Left hindlimb (tissue), 1 donor: Measurements from ENCODE around the gene FKBP1A.
"Not testable (repeated sequence)": the region's sequence is repeated elsewhere in the genome, so short reads cannot be mapped to it uniquely, and the experiment has no call there.

Experiments used
- DNase-seq: peaks from one replicate; pipeline ENCODE4 v3.0.0-alpha.2; 2018

The FKBP1A gene

DNA sequence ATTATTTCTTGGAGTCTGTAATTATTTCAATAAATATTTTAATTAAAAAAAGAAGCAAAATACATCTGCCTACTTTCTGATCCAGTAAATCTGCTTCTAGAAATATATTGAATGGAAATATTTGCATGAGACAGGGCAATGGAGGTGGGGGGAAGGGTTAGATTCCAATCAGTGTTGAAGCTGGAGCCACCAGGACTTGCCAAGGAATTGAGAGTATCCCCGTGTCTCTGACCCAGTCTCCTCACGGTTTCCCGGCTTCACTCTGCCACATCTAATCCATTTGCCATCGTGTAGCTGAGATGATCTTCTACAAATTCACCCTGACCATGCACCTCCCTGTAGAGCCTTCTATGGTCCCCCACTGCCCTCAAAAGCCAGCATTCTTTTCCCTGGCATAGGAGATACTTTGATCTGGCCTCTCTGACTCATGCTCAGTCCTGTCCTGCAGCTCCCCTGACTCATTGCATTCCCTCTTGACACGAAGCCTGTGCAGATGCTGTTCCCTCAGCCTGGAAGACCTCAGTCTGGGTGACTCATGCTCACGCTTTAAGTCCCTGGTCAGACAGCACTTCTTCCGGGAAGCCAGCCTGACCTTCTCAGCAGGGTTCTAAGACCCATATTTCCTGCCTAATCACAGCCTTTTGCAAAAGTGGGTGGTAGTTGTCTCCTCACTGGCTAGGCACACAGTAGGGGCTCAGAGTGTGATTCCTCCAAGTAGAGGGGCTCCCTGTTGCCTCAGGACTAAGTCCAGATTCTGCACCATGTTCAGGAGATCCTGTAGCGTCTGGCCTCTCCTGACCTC lies 23.0 kb upstream of the FKBP1A start:
- DNase-seq = no peak

DNA sequence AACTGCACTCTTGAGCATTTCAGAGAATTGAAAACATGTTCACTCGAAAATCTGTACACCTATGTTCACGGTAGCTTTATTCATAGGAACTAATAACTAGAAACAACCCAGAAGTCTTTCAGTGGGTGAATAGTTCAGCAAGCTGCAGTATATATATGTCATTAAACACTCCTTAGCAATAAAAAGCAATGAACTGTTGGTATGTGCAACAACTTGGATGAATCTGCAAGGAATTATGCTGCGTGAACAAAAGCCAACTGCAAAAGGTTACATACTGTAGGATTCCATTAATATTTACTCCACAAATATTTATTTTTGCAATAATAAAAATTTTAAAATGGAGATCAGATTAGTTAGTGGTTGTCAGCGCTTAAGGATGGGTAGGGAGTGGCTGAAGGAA lies 22.1 kb upstream of the FKBP1A start:
- DNase-seq = no peak

DNA sequence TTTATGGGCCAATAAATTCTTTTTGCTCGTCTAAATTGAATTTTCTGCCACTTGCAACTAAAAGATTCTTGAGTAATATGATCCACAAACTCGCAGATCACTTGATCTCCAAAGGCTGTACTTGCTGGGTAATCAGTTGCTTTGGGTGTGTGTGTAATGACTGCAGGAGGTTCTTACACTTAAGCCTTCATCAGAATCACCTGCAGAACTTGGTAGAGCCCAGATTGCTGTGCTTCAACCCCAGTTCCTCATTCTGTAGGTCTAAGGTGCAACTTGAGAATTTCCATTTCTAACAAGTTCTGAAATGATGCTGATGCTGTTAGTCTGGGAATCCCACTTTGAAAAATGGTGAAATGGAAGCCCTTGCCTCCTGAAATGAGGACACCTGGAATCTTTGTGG lies 12.9 kb upstream of the FKBP1A start:
- no peak for DNase-seq

DNA sequence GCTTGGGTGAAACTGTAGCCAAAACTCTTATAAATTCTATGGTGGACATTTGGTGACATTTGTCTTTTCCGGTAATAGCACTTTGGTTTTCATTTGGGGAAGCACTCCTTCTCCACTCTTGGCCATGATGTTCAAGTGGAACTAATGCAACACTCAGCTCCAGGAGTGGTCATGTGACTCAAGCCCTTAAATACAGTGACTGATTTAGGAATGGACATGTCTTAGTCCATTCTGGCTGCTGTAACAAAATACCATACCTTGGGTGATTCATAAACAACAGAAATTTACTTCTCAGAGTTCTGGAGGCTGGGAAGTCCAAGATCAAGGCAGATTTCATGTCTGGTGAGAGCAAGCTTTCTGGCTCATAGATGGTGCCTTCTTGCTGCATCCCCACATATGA lies 10.8 kb upstream of the FKBP1A start:
- DNase-seq = no peak

DNA sequence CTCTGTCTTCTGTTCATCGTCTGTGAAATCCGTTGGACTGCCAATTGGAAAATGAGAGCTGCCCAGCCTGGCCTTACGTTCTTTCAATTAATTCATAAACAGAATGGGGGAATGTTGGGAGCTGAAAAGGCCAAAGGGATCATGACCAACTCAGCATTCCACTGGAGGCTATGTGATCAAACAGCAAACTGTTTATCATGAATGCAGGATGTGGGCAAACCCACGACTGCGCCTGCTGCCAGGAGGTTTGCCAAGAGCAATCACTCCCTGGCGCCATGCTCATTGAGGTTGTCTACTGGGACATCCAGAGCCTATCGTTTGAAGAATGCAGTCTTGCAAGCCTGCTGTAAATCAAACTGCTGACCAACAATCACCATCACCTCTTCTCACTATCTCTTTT lies 9.3 kb upstream of the FKBP1A start:
- DNase-seq = no peak

DNA sequence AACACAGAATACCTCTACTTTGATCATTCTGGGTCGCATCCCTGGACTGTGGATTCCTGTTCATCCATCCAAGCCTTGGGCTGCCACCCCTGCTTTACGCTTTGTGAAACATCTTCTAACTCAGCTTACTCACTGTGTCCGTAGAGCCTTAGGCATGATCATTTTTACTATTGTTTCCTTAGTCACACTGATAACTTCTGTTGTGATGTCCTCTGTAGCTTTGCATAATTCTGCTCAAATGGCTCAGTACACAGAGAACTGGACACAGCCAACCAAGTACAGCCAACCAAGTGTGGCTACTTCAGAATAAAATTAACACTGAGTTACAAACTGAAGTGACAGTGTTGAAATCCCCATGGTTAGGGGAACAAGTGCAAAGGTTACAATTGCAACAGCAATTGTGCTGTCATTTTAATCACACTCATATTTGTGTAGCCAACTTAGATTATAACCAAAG lies 8.6 kb upstream of the FKBP1A start:
- no peak for DNase-seq

DNA sequence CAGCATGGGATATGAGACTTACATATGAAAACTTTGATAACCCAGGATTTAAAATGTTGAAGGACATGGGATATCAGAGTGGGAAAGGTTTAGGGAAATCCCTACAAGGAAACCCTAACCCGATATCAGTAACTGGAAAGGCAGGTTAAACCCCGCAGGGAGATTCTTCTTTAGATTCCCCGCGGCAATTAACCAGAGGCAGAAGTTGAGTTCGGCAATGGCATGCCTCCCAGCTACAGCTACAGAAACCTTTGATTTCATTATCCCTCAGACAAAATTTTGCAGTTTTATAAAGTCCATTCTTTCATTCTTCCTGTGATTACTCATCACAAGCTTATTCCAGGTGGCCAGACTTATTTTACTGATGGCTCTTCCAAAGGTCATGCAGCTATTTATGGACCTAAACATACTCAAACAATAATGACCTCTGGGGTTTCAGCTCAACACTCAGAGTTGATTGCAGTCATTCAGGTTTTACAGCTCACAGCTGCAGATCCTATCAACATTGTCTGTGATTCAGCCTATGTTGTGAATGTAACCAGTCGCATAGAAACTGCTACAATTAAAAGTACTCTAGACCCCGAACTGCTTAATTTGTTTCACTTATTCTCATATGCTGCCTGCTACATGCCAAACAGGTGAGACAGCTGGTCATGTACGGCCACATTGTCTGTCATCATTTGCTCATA lies 7.0 kb upstream of the FKBP1A start:
- DNase-seq = not testable (repeated sequence)

DNA sequence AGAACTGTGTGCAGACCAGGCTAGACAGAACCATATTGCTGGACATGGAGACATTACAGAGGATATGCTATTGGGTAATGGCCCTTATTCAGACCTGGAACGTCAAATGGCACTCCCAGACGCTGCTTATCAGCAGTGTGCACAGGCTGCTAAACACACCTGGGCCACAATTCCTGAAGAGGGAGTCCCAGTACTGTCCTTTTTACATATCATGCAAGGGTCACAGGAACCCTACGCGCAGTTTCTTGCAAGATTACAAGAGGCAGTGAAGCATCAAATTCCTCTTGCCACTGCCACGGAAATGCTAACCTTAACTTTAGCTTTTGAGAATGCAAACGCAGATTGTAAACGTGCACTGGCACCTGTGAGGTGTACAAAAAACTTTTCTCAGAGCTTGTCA lies 5.3 kb upstream of the FKBP1A start:
- DNase-seq = not testable (repeated sequence)

DNA sequence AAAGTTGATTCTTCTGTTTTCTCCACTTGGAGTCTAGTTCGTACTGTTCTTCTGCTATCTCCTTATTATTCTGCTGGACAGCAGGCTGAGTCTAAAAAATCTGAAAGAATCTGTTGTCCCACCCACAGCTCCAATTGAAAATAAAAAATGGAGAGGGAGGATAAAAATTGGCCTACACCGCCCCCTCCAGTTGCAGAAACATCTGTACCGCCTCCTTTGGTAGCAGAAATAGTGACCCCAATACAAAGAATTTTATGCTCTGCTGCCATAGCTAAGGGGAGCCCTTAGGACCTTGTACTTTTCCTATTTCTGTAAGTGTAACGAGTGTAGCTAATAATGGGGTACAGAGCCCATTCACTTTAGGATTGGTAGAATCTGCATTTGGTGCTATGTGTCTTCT lies 4.9 kb upstream of the FKBP1A start:
- DNase-seq = no peak

DNA sequence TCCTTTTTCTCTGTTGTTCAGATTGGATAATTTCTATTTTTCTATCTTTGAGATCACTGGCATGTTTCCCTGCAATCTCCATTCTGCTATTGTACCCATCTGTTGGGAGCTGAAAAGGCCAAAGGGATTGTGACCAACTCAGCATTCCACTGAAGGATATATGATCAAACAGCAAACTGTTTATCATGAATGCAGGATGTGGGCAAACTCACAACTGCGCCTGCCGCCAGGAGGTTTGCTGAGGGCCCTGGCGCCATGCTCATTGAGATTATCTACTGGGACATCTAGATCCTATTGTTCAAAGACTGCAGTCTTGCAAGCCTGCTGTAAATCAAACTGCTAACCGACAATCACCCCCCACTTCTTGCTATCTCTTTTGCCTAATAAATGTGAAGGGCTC lies 3.8 kb upstream of the FKBP1A start:
- no peak for DNase-seq

DNA sequence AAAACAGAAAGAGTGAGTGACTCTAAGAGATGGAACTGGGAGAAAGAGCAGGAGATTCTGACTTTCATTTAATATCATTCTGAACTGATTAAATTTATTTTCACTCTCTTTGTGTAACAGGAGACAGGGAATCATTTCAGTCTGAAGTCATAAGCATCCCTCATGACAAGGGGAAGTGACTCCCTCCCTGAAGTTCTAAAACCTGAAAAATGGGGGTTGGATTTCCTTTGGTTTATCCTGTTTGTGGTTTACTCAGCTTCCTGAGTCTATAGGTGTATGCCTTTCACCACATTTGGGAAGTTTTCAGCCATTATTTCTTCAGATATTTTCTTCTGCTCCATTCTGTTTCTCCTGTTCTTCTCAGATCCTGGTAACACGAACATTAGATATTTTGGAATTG lies 3.4 kb upstream of the FKBP1A start:
- no peak for DNase-seq

DNA sequence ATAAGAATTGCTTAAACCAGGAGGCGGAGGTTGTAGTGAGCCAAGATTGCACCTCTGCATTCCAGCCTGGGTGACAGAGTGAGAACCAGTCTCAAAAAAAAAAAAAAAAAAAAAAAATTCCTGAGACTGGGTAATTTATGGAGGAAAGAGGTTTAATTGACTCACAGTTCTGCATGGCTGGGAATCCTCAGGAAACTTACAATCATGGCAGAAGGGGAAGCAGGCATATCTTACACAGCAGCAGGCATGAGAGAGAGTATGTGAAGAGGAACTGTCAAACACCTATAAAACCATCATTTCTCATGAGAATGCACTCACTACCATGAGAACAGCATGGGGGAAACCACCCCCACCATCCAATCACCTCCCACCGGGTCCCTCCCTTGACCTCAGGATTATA lies 1.8 kb upstream of the FKBP1A start:
- no peak for DNase-seq

DNA sequence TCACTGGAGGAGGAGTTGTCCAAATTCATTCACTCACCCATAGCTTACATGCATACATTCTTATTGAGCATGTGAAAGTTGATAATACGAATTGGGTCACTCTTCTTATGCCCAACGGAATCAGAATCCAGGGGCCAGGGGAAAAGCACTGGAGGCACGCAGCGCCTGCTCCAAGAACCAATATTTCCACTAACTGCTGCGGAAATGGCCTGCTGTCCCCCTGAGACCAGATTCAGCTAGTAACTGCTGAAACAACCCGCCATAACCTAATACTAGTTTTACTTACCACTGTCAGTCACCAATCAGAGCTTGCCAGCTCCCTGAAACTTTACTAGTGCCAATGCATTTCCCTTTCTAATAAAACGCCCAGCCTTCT lies 641 bp upstream of the FKBP1A start:
- no peak for DNase-seq

DNA sequence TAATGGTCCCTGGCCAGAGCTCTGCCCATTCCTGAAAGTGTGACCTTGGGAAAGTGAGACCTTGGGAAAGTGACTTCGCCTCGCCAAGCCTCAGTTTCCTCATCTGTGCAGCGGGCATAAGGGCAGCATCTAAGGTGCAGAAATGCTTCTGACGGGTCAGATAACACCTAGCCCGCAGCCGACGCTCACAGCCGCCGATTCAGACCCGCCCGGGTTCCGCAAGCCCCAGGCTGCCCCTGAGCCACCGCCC lies 486 bp downstream of the FKBP1A start:
- DNase-seq = no peak

DNA sequence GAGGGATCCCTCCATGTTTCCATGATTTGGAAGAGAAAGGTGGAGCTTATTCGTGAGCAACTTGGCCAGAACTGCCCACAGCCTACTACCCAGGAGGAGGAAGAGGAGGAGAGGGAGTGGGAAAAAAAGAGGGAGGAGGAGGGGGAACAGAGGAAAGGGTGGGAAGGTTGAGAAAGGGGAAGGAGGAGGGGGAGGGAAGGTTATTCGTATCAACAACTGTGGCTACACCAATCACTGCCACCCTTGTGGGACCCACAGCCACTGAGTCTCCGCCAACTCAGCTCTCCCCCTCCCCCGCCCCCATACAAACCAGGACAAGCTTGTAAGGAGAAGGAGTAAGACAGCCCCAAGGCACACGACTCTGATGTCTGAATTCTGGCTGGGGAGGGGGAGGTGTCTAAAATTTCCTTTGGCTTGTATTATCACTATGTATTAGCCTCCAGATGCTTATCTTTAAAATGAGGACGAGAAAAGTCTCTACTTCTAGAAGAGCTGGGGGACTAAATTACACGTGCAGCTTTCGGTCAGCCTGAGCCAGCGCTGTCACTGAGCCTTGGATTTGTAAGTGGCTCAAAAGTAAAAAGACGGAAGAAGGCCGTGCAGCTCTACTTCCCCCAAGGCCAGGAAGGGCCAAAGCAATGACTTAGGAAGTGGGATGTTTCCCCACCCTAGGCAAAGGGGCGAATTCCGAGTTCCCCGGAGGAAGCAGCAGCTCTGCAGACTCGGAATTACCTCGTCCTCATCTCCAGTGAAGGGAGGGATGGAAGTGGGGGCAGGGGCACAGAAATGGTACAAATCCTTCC lies 1.0 kb downstream of the FKBP1A start:
- no peak for DNase-seq

DNA sequence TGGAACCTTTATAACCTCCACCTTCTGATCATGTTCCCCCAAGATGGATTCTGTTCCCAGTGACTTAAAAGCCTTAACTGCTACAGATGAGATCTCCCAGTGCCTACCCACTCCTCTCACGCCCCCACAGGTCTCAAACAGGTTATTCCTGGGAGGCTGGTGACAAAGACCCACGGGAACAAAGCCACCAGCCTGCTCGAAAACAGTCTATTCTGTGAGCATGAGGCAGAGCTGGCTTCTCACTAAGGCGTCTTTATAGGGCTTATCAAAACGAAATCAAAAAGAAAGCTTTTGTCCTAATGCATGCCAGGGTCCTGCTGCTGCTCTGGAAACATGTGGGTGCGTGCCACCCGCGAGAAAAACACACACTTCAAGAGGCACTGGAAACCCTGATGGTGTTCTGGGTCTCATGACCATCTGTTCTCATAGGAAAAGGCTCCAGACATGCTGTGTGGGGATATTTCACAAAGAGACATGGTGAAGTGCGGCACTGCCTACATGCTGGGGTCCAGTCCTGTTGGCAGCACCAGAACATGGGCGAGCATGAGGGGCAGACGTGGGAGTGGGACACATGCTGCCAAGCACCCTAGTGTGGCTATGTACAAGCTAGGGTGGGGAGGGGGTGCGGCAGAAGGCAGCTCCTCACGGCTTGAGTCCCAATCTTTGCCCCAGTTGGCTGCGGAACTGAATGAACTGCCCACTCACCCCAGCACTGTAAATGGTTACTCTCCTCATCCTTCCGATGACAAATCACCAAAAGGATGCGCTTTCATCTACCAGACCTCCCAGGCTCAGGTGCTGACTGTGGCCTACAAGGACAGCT lies 2.1 kb downstream of the FKBP1A start:
- DNase-seq = no peak

DNA sequence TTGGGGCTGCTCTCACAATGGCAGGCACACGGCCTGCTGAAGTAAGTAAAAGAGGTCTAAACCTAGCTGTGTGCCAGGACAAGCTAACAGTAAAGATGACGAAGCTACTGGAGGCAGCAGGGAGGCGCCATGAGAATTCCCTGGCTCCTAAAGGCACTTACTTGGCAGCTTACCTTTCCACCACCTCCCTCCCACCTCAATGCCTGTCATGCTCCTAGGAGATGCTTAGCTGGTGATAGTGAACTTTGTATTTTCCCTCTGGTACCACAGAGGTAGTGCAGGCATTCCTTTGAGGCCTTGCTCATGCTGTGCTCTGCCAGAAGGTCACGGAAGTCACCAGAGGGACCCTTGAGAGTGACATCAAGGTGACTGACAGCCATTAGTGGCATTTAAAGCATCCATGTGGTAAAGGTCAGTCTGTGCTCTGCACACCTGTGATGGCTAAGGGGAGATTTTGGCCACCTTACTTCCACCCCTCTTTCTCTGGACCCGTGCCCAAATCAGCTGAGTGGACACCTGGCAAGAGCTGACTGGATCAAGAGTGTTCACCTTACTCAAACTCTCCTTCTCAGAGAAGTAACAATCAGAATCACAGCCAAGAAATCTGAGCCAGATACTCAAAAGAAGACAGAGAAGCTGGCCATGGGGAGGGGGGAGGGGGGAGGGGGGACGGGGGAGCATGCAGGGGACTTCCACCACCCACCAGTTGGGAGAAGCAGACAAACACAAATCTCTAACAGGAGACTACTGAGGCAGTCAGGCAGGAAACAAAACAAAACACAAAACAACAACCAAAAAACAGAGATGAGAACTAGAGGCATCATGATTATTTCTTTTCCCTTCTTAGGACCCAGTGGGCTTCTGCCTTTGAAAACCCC lies 2.9 kb downstream of the FKBP1A start:
- no peak for DNase-seq

DNA sequence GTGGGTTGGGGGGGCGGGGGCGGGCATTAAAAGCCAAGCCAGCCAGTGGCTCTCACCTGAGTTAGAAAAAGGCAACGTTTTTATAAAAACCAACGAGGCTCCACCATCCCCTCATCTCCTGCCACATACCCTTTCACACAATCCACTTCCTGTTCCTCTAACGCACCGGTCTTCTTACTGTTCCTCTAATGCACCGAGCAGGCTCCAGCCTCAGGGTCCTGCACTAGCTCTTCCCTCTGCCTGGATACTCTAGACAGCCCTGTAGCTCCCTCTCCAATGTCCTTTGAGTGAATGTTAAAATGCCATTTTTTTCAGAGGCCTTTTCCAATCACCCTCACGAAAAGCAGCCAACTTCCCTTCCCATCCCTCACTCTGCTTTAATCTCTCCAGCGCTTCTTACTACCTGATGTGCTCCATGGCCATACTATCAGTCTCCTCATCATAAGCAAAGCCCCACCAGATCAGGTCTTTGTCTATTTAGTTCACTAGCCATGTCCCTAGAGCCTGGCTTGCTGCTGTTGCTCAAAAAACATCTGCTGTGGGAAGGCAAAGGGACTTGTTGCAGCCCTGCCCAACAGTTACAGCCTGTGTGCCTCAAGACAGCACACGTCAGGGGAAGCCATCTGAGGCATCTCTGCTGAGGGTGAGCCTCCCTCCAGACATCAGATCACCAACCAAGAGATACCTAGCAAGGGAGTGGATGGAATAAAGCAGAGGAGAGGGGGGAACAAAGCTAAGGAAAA lies 3.9 kb downstream of the FKBP1A start:
- DNase-seq = no peak

DNA sequence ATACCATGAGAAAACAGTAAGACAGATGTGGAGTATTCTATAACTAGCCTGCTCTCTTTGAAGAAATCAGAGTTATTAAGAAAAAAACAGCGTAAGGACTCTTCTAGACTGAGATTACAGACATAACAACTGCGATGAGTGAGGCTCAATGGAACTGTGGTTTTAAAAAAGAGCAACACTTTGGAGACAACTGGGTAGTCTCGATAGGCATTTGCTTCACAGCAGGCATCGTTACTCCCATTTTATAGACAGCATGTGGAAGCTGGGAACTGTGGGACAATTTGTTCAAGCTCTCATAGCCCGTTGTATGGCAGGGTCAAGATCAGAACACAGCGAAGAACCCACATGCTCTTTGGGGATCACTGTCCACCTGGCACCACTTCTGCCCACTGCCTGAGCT lies 4.6 kb downstream of the FKBP1A start:
- DNase-seq = no peak

DNA sequence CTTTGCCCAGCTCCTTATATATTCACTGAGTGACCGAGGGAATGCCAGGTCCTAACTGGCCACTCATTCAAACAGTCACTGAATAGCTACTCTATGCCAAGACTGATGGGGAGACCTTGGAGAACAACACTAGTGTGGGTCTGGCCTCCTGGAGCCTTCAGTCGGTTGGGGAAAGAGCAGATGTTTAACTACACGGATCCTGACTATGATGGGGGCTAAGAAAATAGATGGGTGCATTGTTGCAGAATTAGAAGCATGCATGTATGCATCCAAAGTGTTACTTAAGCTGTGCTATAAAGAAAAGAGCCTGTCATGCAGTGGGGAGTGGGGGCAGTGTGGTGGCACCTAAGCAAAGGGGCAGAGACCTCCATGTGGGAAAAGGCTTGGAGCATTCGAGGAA lies 6.5 kb downstream of the FKBP1A start:
- no peak for DNase-seq

DNA sequence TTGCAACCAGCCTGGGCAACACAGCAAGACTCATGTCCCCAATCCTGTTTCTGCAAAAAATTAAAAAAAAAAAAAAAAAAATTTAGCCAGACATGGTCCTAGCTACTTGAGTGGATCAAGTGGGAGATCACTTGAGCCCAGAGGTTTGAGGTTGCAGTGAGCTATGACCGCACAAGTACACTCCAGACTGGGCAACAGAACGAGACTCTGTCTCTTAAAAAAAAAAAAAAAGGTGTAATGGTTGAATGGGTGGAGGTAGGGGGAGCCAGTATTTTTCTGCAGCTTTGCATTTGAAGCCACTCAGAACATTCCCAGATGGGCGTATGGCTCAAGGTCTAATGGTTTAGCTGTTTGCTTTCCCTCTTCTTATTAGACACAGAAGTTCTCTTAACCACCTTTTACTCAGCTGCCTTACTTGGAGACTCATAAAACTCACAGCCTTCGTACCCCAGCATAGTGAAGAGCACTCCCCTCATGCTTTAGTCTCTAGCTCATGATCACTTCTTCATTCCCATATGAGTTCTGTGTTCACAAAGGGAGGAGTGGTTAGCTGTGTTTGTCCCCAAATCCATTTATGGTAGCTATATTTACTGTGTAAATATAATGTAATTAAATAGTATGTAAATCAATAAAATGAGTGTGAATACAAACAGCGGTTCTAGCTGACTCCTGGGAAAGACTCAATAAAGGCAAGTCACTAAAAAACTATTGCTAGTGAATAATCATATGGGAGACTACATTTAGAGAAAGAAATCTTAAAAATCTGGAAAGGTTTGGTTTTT lies 9.0 kb downstream of the FKBP1A start:
- DNase-seq = no peak
